IPS-18c (cell line): Measurements from ENCODE around the gene CELSR3.

ENCODE experiments used
- H3K4me3 ChIP-seq: 2 replicates; pipeline ENCODE4 v1.7.0; 2013; ENCODE audit warnings: low read depth, mild to moderate bottlenecking, low read length, moderate library complexity; ENCODE audit not compliant: insufficient read depth
- H3K9me3 ChIP-seq: one replicate; pipeline ENCODE4 v1.6.1; 2013; ENCODE audit warnings: mild to moderate bottlenecking, low read length, moderate library complexity; ENCODE audit not compliant: control insufficient read depth, insufficient read depth

The CELSR3 gene

GRCh38 chr3:48662753-48663488, at the start of gene CELSR3:
Gene CELSR3 (minus strand): TSS chr3:48662886. CDS start chr3:48662634, 252 bp downstream.
- no peaks in the 10 kb centered on the region for H3K9me3 ChIP-seq
- H3K4me3 ChIP-seq, result peak within 1 kb of the TSS; percentile 74

GRCh38 chr3:48711727-48712126, 49.0 kb upstream of the CELSR3 start:
- H3K4me3 ChIP-seq, result no peak overlapping the region
- no peaks in the 10 kb centered on the region for H3K9me3 ChIP-seq

GRCh38 chr3:48709051-48709461, 46.4 kb upstream of the CELSR3 start:
- H3K9me3 ChIP-seq, result no peaks in the 10 kb centered on the region
- no peak overlapping the region for H3K4me3 ChIP-seq

- H3K9me3 ChIP-seq, result no peaks in the 10 kb centered on the region
- H3K4me3 ChIP-seq, result no peak overlapping the region
Observed at GRCh38 chr3:48708481-48708889, 45.8 kb upstream of the CELSR3 start.

GRCh38 chr3:48707157-48707556, 44.5 kb upstream of the CELSR3 start:
- no peaks in the 10 kb centered on the region for H3K9me3 ChIP-seq

GRCh38 chr3:48702320-48702920, 39.7 kb upstream of the CELSR3 start:
- Histone ChIP-seq H3K9me3 (no peaks in the 10 kb centered on the region), H3K4me3 (no peak overlapping the region; the same call in 1 of the 2 replicates)

More at GRCh38 chr3:48707157-48707556, 44.5 kb upstream of the CELSR3 start:
- no peak overlapping the region for H3K4me3 ChIP-seq

GRCh38 chr3:48700731-48701405, 38.2 kb upstream of the CELSR3 start:
- Histone ChIP-seq H3K9me3 (no peaks in the 10 kb centered on the region), H3K4me3 (no peak overlapping the region)

- no peak overlapping the region for H3K4me3 ChIP-seq
- H3K9me3 ChIP-seq, result no peaks in the 10 kb centered on the region
Observed at GRCh38 chr3:48698891-48699290, 36.2 kb upstream of the CELSR3 start.

GRCh38 chr3:48697952-48698351, 35.3 kb upstream of the CELSR3 start:
- Histone ChIP-seq H3K9me3 (no peaks in the 10 kb centered on the region), H3K4me3 (no peak overlapping the region)

- H3K4me3 ChIP-seq, result no peak overlapping the region
- no peaks in the 10 kb centered on the region for H3K9me3 ChIP-seq
Observed at GRCh38 chr3:48696601-48697000, 33.9 kb upstream of the CELSR3 start.

GRCh38 chr3:48696156-48696555, 33.5 kb upstream of the CELSR3 start:
- H3K4me3 ChIP-seq, result no peak overlapping the region
- no peaks in the 10 kb centered on the region for H3K9me3 ChIP-seq

- peak overlapping the region; percentile 25; the same call in 1 of the 2 replicates for H3K4me3 ChIP-seq
- H3K9me3 ChIP-seq, result no peaks in the 10 kb centered on the region
Observed at GRCh38 chr3:48695393-48695753, 32.7 kb upstream of the CELSR3 start.

GRCh38 chr3:48694610-48695392, 32.1 kb upstream of the CELSR3 start:
- peak overlapping the region; percentile 25; the same call in 1 of the 2 replicates for H3K4me3 ChIP-seq
- H3K9me3 ChIP-seq, result no peaks in the 10 kb centered on the region

GRCh38 chr3:48693826-48694225, 31.1 kb upstream of the CELSR3 start:
- H3K4me3 ChIP-seq, result no peak overlapping the region; the same call in 1 of the 2 replicates

GRCh38 chr3:48692551-48692950, 29.9 kb upstream of the CELSR3 start:
- no peaks in the 10 kb centered on the region for H3K9me3 ChIP-seq
- no peak overlapping the region for H3K4me3 ChIP-seq

More at GRCh38 chr3:48693826-48694225, 31.1 kb upstream of the CELSR3 start:
- H3K9me3 ChIP-seq, result no peaks in the 10 kb centered on the region

- Histone ChIP-seq H3K9me3 (peaks cover 1% of the 10 kb centered on the region), H3K4me3 (no peak overlapping the region)
Observed at GRCh38 chr3:48690846-48691458, 28.3 kb upstream of the CELSR3 start.

- Histone ChIP-seq H3K4me3 (no peak overlapping the region), H3K9me3 (peaks cover 2% of the 10 kb centered on the region)
Observed at GRCh38 chr3:48689384-48689783, 26.7 kb upstream of the CELSR3 start.
